Ishikawa (cell line): ENCODE results near the gene SRC.

Experiments
- CEBPB ChIP-seq: IDR thresholded peaks from 2 replicates; pipeline ENCODE4 v1.6.1; 2012
- CREB1 ChIP-seq: IDR thresholded peaks from 2 replicates; pipeline ENCODE4 v1.6.1; 2012; ENCODE audit warnings: low read depth
- EGR1 ChIP-seq: IDR thresholded peaks from 2 replicates; pipeline ENCODE4 v1.6.1; 2012
- EP300 ChIP-seq: IDR thresholded peaks from 2 replicates; pipeline ENCODE4 v1.6.1; 2012; ENCODE audit warnings: borderline replicate concordance
- FOXM1 ChIP-seq: IDR thresholded peaks from 2 replicates; pipeline ENCODE4 v1.6.1; 2012; ENCODE audit warnings: low read depth, borderline replicate concordance
- NFIC ChIP-seq: IDR thresholded peaks from 2 replicates; pipeline ENCODE4 v1.6.1; 2012
- RAD21 ChIP-seq: IDR thresholded peaks from 2 replicates; pipeline ENCODE4 v1.6.1; 2012; ENCODE audit warnings: low read depth
- REST ChIP-seq: IDR thresholded peaks from 2 replicates; pipeline ENCODE4 v1.6.1; 2012; ENCODE audit warnings: low read depth, mild to moderate bottlenecking
- TAF1 ChIP-seq: IDR thresholded peaks from 2 replicates; pipeline ENCODE4 v1.6.1; 2012; ENCODE audit warnings: low read depth, mild to moderate bottlenecking
- TCF12 ChIP-seq: IDR thresholded peaks from 2 replicates; pipeline ENCODE4 v1.6.1; 2012; ENCODE audit warnings: low read depth
- TEAD4 ChIP-seq: IDR thresholded peaks from 2 replicates; pipeline ENCODE4 v1.6.1; 2012
- USF1 ChIP-seq: IDR thresholded peaks from 2 replicates; pipeline ENCODE4 v1.6.1; 2012
- YY1 ChIP-seq: IDR thresholded peaks from 2 replicates; pipeline ENCODE4 v1.6.1; 2012; ENCODE audit warnings: low read depth
- ZBTB7A ChIP-seq: IDR thresholded peaks from 2 replicates; pipeline ENCODE4 v1.6.1; 2012; ENCODE audit warnings: low read depth
- TF ChIP-seq, protein P1 (sequence below): IDR thresholded peaks from 2 replicates; pipeline ENCODE4 v1.6.1; 2012

SRC gene

DNA sequence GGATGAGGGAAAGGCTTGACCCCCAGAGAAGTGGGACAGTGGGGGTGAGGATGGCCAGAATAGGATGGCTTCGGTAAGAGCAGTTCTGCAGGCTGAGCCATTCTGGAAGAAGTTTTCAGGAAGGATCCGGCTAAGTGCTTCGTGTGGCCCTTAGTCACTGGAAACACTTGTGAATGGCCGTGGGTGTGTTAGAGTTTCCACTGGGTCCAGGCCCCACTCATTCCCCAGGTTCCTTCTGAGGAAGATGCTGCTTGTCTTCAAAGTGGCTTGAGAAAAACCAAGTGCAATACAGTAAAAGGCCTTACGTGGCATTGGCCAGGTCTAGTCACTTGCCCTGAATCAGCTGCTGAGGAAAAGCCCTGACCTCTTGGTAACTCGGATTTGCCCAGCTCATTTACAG lies 28.6 kb upstream of the SRC start:
- no peak for TF ChIP-seq NFIC
- TF ChIP-seq CREB1: no peak
- TF ChIP-seq ZBTB7A: no peak
- no peak for TF ChIP-seq FOXM1
- no peak for TF ChIP-seq RAD21
- TF ChIP-seq, protein P1, sequence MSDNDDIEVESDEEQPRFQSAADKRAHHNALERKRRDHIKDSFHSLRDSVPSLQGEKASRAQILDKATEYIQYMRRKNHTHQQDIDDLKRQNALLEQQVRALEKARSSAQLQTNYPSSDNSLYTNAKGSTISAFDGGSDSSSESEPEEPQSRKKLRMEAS: no peak
- TF ChIP-seq USF1: no peak
- TF ChIP-seq YY1: no peak
- no peak for TF ChIP-seq EGR1
- no peak for TF ChIP-seq REST
- no peak for TF ChIP-seq TEAD4
- no peak for TF ChIP-seq CEBPB
- TF ChIP-seq TAF1: no peak
- TF ChIP-seq EP300: no peak

GRCh38 chr20:37317994-37318640 lies 27.8 kb upstream of the SRC start:
- TF ChIP-seq RAD21: no peak
- no peak for TF ChIP-seq EP300
- no peak for TF ChIP-seq CREB1
- TF ChIP-seq NFIC: no peak
- no peak for TF ChIP-seq TCF12
- no peak for TF ChIP-seq EGR1

DNA sequence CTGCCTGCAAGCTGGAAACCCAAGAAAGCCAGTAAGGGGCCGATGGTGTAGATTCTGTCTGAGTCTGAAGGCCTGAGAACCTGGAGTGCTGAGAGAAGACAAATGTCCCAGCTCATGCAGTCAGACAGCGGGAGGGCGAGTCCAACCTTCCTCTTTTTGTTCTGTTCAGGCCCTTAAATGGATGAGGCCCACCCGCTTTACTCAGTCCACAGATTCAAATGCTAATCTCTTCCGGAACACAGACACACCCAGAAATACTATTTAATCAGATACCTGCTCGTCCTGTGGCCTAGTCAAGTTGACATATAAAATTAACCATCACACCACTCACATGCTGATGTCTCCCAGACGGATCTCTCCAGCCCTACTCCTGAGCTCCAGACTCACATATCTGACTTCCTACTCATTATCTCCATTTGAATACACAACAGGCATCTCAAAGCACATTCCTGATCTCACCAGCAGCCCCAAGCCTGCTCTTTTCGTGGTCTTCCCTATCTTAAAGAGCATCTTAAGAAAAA lies 26.7 kb upstream of the SRC start:
- TF ChIP-seq EP300: no peak
- TF ChIP-seq REST: no peak
- TF ChIP-seq USF1: no peak
- no peak for TF ChIP-seq CREB1
- no peak for TF ChIP-seq TCF12
- TF ChIP-seq CEBPB: no peak
- no peak for TF ChIP-seq RAD21
- no peak for TF ChIP-seq TEAD4
- no peak for TF ChIP-seq TAF1
- TF ChIP-seq, protein P1: no peak
- no peak for TF ChIP-seq EGR1
- no peak for TF ChIP-seq FOXM1
- no peak for TF ChIP-seq ZBTB7A
- TF ChIP-seq YY1: no peak
- TF ChIP-seq NFIC: no peak

- TF ChIP-seq FOXM1: no peak
- TF ChIP-seq YY1: no peak
- TF ChIP-seq REST: no peak
- TF ChIP-seq EP300: no peak
- TF ChIP-seq TCF12: no peak
- TF ChIP-seq NFIC: no peak
- TF ChIP-seq CREB1: no peak
- no peak for TF ChIP-seq RAD21
- no peak for TF ChIP-seq CEBPB
- no peak for TF ChIP-seq ZBTB7A
- no peak for TF ChIP-seq TEAD4
- TF ChIP-seq EGR1: no peak
Measured at GRCh38 chr20:37323985-37324384, 22.0 kb upstream of the SRC start.

- TF ChIP-seq RAD21 (no peak), CEBPB (no peak), FOXM1 (no peak), NFIC (no peak), USF1 (no peak), EP300 (no peak), YY1 (no peak), TAF1 (no peak), CREB1 (no peak), REST (no peak), ZBTB7A (no peak), TEAD4 (no peak), TCF12 (no peak), EGR1 (no peak)
- TF ChIP-seq, protein P1: no peak
Measured at GRCh38 chr20:37325206-37325605, 20.7 kb upstream of the SRC start.
